Neural crest cell (in vitro differentiated cells): ENCODE measurements around the gene SEC14L1. TPM values are rescaled to one million over a fixed set of nuclear protein-coding genes. Genes with fewer than 3 reads are reported as not detected.

Experiments used
- DNase-seq: peaks from one replicate; pipeline ENCODE4 v3.0.0; 2021; ENCODE audit warnings: low read depth, mixed read lengths, low spot score
- H3K27ac Mint-ChIP-seq: one replicate; pipeline ENCODE4 v1.8.0; 2021; ENCODE audit warnings: mild to moderate bottlenecking, mixed read lengths; ENCODE audit not compliant: unreplicated experiment
- H3K27me3 Mint-ChIP-seq: 2 replicates; pipeline ENCODE4 v1.8.0; 2021; ENCODE audit warnings: low read depth, mild to moderate bottlenecking, mixed read lengths
- H3K36me3 Mint-ChIP-seq: 2 replicates; pipeline ENCODE4 v1.8.0; 2021; ENCODE audit warnings: low read depth, mild to moderate bottlenecking, mixed read lengths
- H3K4me1 Mint-ChIP-seq: 2 replicates; pipeline ENCODE4 v1.8.0; 2021; ENCODE audit warnings: mixed read lengths
- H3K4me3 Mint-ChIP-seq: one replicate; pipeline ENCODE4 v1.8.0; 2021; ENCODE audit warnings: mild to moderate bottlenecking, mixed read lengths
- H3K9me3 Mint-ChIP-seq: 2 replicates; pipeline ENCODE4 v1.8.0; 2021; ENCODE audit warnings: mixed read lengths
- CTCF ChIP-seq: fragments of 200-600 bp; sonication (generic); conservative IDR thresholded peaks from 2 replicates; pipeline ENCODE4 v1.5.0; 2021; ENCODE audit warnings: antibody characterized with exemption, mild to moderate bottlenecking
- total RNA-seq: library from RNA; stranded (reverse); gene quantifications from 2 replicates; pipeline ENCODE4 v1.2.1, GENCODE V29; 2021

SEC14L1 gene
- total RNA-seq, 1 donor from 2014 or later, result 108 TPM

GRCh38 chr17:77164483-77165091, 23.8 kb downstream of the SEC14L1 start:
- peaks cover 58% of the 10 kb centered on the region for H3K4me1 Mint-ChIP-seq
- H3K9me3 Mint-ChIP-seq, result peaks cover 8% of the 10 kb centered on the region
- peak overlapping the region; percentile 19 for H3K4me3 Mint-ChIP-seq
- no peak for TF ChIP-seq CTCF
- DNase-seq, result no peak
- H3K27me3 Mint-ChIP-seq, result no peaks in the 10 kb centered on the region
- peak overlapping the region; percentile 84 for H3K27ac Mint-ChIP-seq
- peaks cover 22% of the 10 kb centered on the region for H3K36me3 Mint-ChIP-seq

GRCh38 chr17:77165577-77165976, 24.8 kb downstream of the SEC14L1 start:
- peak overlapping the region; percentile 5 for H3K4me3 Mint-ChIP-seq
- no peaks in the 10 kb centered on the region for H3K27me3 Mint-ChIP-seq
- no peak for TF ChIP-seq CTCF
- no peak overlapping the region for H3K27ac Mint-ChIP-seq
- no peak for DNase-seq
- peaks cover 31% of the 10 kb centered on the region for H3K36me3 Mint-ChIP-seq
- H3K4me1 Mint-ChIP-seq, result peaks cover 48% of the 10 kb centered on the region
- peaks cover 9% of the 10 kb centered on the region for H3K9me3 Mint-ChIP-seq

- Mint-ChIP-seq H3K36me3 (peaks cover 40% of the 10 kb centered on the region), H3K27ac (no peak overlapping the region), H3K27me3 (no peaks in the 10 kb centered on the region), H3K4me1 (peaks cover 32% of the 10 kb centered on the region), H3K4me3 (no peak overlapping the region), H3K9me3 (peaks cover 9% of the 10 kb centered on the region)
- no peak for TF ChIP-seq CTCF
- no peak for DNase-seq
Observed at GRCh38 chr17:77167472-77168306, 26.9 kb downstream of the SEC14L1 start.

GRCh38 chr17:77173104-77173503, 32.3 kb downstream of the SEC14L1 start:
- no peak overlapping the region for H3K27ac Mint-ChIP-seq
- H3K27me3 Mint-ChIP-seq, result no peaks in the 10 kb centered on the region
- TF ChIP-seq CTCF, result no peak
- no peak for DNase-seq
- H3K36me3 Mint-ChIP-seq, result peaks cover 51% of the 10 kb centered on the region
- H3K4me1 Mint-ChIP-seq, result peaks cover 17% of the 10 kb centered on the region
- peaks cover 11% of the 10 kb centered on the region for H3K9me3 Mint-ChIP-seq
- H3K4me3 Mint-ChIP-seq, result no peak overlapping the region

GRCh38 chr17:77174928-77175661, 34.3 kb downstream of the SEC14L1 start:
- H3K36me3 Mint-ChIP-seq, result peaks cover 36% of the 10 kb centered on the region

More at GRCh38 chr17:77174928-77175661, 34.3 kb downstream of the SEC14L1 start:
- H3K27me3 Mint-ChIP-seq, result no peaks in the 10 kb centered on the region
- peaks cover 6% of the 10 kb centered on the region for H3K9me3 Mint-ChIP-seq
- no peak overlapping the region for H3K27ac Mint-ChIP-seq
- no peak for DNase-seq
- H3K4me3 Mint-ChIP-seq, result peak overlapping the region; percentile 15
- peaks cover 28% of the 10 kb centered on the region for H3K4me1 Mint-ChIP-seq
- TF ChIP-seq CTCF, result no peak
